ENCODE measurements around the gene VAMP7.
"Not testable (repeated sequence)": the region's sequence is repeated elsewhere in the genome, so short reads cannot be mapped to it uniquely, and the experiment has no call there.

The VAMP7 gene

DNA sequence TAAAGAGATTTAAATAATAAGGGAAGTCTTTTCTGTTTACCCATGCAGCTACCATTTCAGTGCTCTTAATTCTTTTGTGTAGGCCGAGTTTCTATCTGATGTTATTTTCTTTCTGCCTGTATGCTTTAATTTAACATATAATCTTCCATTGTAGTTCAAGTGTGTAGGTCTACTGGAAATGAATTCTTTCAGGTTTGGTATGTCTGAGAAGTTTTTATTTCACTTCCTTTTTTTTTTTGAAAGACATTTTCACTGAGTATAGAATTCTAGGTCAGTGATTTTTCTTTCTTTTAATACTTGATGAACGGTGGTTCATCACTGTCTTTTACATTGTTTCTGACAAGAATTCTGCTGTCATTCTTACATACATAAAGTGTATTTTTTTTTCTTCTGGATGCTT lies 42.1 kb downstream of the VAMP7 start:
- no peak for DNase-seq

DNA sequence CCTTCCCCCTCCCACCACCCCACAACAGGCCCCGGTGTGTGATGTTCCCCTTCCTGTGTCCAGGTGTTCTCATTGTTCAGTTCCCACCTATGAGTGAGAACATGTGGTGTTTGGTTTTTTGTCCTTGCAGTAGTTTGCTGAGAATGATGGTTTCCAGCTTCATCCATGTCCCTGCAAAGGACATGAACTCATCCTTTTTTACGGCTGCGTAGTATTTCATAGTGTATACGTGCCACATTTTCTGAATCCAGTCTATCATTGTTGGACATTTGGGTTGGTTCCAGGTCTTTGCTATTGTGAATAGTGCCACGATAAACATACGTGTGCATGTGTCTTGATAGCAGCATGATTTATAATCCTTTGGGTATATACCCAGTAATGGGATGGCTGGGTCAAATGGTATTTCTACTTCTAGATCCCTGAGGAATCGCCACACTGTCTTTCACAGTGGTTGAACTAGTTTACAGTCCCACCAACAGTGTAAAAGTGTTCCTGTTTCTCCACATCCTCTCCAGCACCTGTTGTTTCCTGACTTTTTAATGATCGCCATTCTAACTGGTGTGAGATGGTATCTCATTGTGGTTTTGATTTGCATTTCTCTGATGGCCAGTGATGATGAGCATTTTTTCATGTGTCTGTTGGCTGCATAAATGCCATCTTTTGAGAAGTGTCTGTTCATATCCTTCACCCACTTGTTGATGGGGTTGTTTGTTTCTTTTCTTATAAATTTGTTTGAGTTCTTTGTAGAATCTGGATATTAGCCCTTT lies 49.9 kb downstream of the VAMP7 start:
- DNase-seq = not testable (repeated sequence)

GRCh38 chrX:155938132-155938531 lies 57.0 kb downstream of the VAMP7 start:
- DNase-seq = no peak

DNA sequence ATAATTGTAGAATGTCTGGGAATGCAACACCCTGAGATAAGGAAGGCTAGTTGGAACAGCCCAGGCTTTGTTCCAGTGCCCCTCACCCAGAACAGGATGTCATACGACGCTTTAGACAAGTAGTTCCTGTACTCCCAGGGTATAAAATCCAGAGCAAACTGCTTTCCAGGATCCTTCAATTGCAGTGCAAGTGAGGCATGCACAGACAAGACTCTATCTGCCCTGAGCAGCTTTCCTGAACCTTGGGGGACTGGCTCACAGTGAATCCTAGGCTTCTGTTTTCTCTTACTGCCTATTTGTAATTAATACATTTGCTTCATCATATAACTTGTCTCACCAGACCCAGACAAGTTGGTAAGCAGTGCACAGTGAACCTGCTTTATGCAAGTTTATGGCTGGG lies 68.0 kb downstream of the VAMP7 start:
- DNase-seq = no peak

GRCh38 chrX:155951237-155951789 lies 70.2 kb downstream of the VAMP7 start:
- no peak for DNase-seq

DNA sequence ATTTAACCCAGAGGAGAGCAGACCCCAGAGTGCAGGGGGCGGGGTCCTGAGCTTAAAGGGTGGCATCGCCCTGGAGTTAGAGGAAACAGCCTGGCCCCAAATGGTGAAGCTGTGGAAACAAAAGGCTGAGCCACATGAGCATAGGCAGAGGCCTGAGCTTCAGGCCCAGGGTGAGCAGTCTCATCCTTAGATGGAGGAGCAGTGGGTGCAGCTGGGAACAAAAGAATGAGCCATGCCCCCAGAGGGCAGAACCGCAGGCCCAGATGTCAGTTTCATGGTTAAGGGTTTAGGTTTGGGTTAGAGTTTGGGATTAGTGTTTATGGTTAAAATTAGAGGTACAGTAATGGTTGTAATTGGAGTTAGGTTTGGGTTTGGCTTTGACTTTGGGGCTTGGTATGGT lies 71.9 kb downstream of the VAMP7 start:
- DNase-seq = no peak

DNA sequence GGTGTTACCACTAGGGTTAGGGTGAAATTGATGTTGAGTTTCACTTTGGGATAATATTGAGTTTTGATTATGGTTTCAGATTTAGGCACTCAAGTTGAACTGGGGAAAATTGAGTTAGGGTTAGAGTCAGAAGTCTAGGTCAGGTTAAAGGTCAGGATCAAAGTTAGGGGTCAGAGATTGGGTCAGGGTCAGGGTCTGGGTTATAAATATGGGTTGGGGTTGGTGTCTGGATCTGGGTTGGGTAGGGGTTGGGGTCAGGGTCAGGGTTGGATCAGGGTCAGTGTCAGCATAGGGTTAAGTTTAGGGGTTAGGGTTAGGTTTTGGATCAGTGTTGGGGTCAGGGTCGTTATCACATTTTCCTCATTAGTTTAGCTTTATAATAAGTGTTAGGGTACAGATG lies 73.6 kb downstream of the VAMP7 start:
- no peak for DNase-seq

GRCh38 chrX:155956099-155956498 lies 75.0 kb downstream of the VAMP7 start:
- DNase-seq = no peak

- no peak for DNase-seq
These were observed 75.5 kb downstream of the VAMP7 start for GRCh38 chrX:155956649-155957048.

GRCh38 chrX:155957843-155958242 lies 76.7 kb downstream of the VAMP7 start:
- no peak for DNase-seq

GRCh38 chrX:155959018-155959587 lies 78.0 kb downstream of the VAMP7 start:
- DNase-seq = no peak

DNA sequence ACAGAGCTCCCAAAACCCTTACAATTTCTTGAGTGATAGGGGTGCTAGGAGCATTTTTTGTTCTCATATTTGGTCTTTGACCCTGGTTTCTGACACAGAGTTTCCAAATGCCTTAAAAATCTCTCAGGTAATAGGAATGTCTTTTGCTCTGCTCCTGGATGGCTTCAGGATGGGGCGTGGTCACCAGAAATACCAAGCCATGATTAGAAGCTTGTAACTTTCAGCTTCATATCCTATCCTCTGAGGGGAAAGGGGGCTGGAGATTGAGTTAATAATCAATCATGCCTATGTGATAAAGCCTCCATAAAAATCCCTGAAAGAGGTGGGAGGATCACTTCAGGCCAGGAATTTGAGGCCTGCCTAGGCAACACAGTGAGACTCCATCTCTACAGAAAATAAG lies 81.8 kb downstream of the VAMP7 start:
- DNase-seq = no peak

DNA sequence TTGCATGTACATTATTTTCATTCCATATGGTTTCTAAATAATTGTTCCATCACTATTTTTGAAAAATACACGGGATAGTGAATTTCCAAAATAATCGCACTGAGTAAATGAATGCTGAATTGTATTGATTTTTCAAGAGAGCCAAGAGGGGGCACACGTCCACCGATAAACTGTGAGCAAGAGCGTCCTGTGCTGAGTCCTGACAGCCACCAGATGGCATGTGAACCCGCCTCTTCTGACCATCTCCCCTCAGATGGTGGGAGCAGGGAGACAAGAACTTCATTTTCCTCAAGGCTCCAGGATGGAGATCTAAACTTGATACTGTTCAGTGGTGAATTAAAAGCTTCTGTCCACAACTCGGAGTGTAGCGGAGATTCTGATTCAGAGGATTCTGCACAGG lies 85.7 kb downstream of the VAMP7 start:
- DNase-seq = no peak

- DNase-seq = no peak
These were observed 86.6 kb downstream of the VAMP7 start for GRCh38 chrX:155967653-155968325.

- DNase-seq = no peak
These were observed 87.1 kb downstream of the VAMP7 start for GRCh38 chrX:155968326-155968661.

GRCh38 chrX:155968791-155969190 lies 87.6 kb downstream of the VAMP7 start:
- no peak for DNase-seq

DNA sequence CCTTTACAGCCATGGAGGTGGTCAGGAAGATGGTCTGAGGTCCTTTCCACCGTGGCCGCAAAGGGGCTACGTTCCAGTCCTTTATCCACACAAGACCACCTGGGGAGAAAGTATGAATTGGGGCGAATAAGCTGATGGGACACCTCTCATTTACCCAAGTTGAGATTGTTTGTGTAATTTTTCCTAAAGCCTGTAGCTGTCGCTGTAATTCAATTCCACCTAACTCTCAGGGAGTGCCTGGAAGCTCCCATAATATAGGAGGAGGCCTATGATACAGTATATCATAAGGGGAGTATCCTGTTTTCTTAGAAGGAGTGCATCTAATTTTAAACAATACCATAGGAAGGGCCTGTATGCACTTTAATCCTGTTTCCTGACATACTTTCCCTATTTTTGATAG lies 90.5 kb downstream of the VAMP7 start:
- not testable (repeated sequence) for DNase-seq

- not testable (repeated sequence) for DNase-seq
These were observed 91.1 kb downstream of the VAMP7 start for GRCh38 chrX:155972241-155972640.

GRCh38 chrX:155983326-155983725 lies 102.2 kb downstream of the VAMP7 start:
- DNase-seq = no peak

- no peak for DNase-seq
These were observed 104.1 kb downstream of the VAMP7 start for GRCh38 chrX:155985208-155985607.

GRCh38 chrX:155986995-155987394 lies 105.8 kb downstream of the VAMP7 start:
- not testable (repeated sequence) for DNase-seq

GRCh38 chrX:155988859-155989258 lies 107.7 kb downstream of the VAMP7 start:
- no peak for DNase-seq

Measured in NCI-H2029 treated with DMSO at 0.1 percent for 48 hours (cell line).